K562 (cell line): Measurements from ENCODE around the gene CCDC27. TPM values are rescaled to one million over a fixed set of nuclear protein-coding genes. Genes with fewer than 3 reads are reported as not detected.

Experiments used
- ATAC-seq: fragments of 200-7000 bp; cut with Tn5 transposase; 3 replicates; pipeline ENCODE4 v1.9.1; 2020; ENCODE audit warnings: moderate library complexity
- BruUV-seq: library from RNA; stranded (reverse); fragments of 400-500 nt; replicated peaks from 2 replicates; lab custom pipeline; 2021; lab: Mats Ljungman, UMichigan
- CTCF ChIA-PET: fragments of 300-600 bp; formaldehyde crosslinking; extraction: SDS; loops from one replicate; lab custom pipeline; 2021; ENCODE audit warnings: low intra/inter-chr PET ratio; lab: Yijun Ruan, JAX
- POLR2A ChIA-PET: fragments of 300-600, 350-650 bp; sonication (Branson Sonifier 250); formaldehyde crosslinking; extraction: SDS; loops from one replicate; lab custom pipeline; 2021; ENCODE audit warnings: antibody characterized with exemption, inconsistent platforms; lab: Yijun Ruan, JAX
- DNase-seq, 4 experiments: peaks; one replicate each; pipeline versions ENCODE4 v3.0.0 to v3.0.0-alpha.2; 2011 to 2018; ENCODE audit warnings: low spot score in 3 of 4, mixed read lengths in 3 of 4; ENCODE audit errors: extremely low read depth in 1 of 4
- FAIRE-seq: peaks from 2 replicates; lab custom pipeline; 2011; peaks lifted over from hg19 to GRCh38; lab: Jason Lieb, UNC
- H2AFZ ChIP-seq: 2 replicates; pipeline ENCODE4 v1.6.0; 2011; ENCODE audit warnings: low read depth, low read length, control low read depth, inconsistent platforms
- H3K27ac ChIP-seq: fragments of 200-600 bp; 3 replicates; pipeline ENCODE4 v1.8.0; 2011; ENCODE audit warnings: low read depth, mild to moderate bottlenecking, control low read depth, inconsistent platforms, low read length, moderate library complexity, mixed read lengths; ENCODE audit errors: extremely low read depth
- H3K27me3 ChIP-seq, 2 experiments: fragments of 300-600 bp in 1 of 2; 2 replicates in 1 of 2; 3 replicates in 1 of 2; pipeline versions ENCODE4 v1.6.0 to v1.8.0; 2011; ENCODE audit warnings: inconsistent platforms in 2 of 2, low read length in 2 of 2, mild to moderate bottlenecking in 1 of 2, mixed read lengths in 1 of 2, moderate library complexity in 1 of 2; ENCODE audit not compliant: control insufficient read depth in 2 of 2, insufficient read depth in 2 of 2
- H3K36me3 ChIP-seq: fragments of 300-600 bp; 3 replicates; pipeline ENCODE4 v1.8.0; 2011; ENCODE audit warnings: mild to moderate bottlenecking, low read length, inconsistent platforms; ENCODE audit not compliant: control insufficient read depth, insufficient read depth
- H3K4me1 ChIP-seq, 2 experiments: fragments of 200-600 bp in 1 of 2; replicated peaks in 1 of 2; 2 replicates in 1 of 2; 3 replicates in 1 of 2; pipeline versions ENCODE4 v1.5.1 to v1.8.0; 2011; ENCODE audit warnings: inconsistent platforms in 2 of 2, low read length in 2 of 2, mild to moderate bottlenecking in 1 of 2, mixed read lengths in 1 of 2, moderate library complexity in 1 of 2; ENCODE audit not compliant: control insufficient read depth in 2 of 2, insufficient read depth in 2 of 2
- H3K4me2 ChIP-seq: 2 replicates; pipeline ENCODE4 v1.6.1; 2011; ENCODE audit warnings: low read length, control low read depth, inconsistent platforms, mixed read lengths; ENCODE audit not compliant: insufficient read depth
- H3K4me3 ChIP-seq: fragments of 200-600 bp; sonication (generic), shearing (Covaris generic); 2 replicates; pipeline ENCODE4 v1.5.1; 2016; ENCODE audit warnings: control low read depth, inconsistent platforms
- H3K79me2 ChIP-seq: fragments of 200-600 bp; 3 replicates; pipeline ENCODE4 v1.8.0; 2011; ENCODE audit warnings: low read length, inconsistent platforms; ENCODE audit not compliant: control insufficient read depth, insufficient read depth
- H3K9ac ChIP-seq, 2 experiments: 2 replicates each; pipeline versions ENCODE4 v1.6.0 to v1.6.1; 2011; ENCODE audit warnings: low read depth in 2 of 2, low read length in 2 of 2, control low read depth in 1 of 2, inconsistent platforms in 1 of 2, mild to moderate bottlenecking in 1 of 2, mixed read lengths in 1 of 2; ENCODE audit not compliant: insufficient read depth in 1 of 2
- H3K9me1 ChIP-seq: one replicate; pipeline ENCODE4 v1.6.0; 2011; ENCODE audit warnings: inconsistent platforms, mild to moderate bottlenecking, low read length, moderate library complexity; ENCODE audit not compliant: control insufficient read depth, insufficient read depth
- H3K9me3 ChIP-seq: replicated peaks from 2 replicates; pipeline ENCODE4 v1.5.1; 2011; ENCODE audit warnings: low read depth, low read length, inconsistent platforms; ENCODE audit not compliant: control insufficient read depth, insufficient read depth
- H4K20me1 ChIP-seq: replicated peaks from 2 replicates; pipeline ENCODE4 v1.6.1; 2011; ENCODE audit warnings: low read length, inconsistent platforms, mixed read lengths; ENCODE audit not compliant: control insufficient read depth, insufficient read depth
- ATF6 ChIP-seq: sonication (generic); formaldehyde crosslinking; IDR thresholded peaks from 2 replicates; pipeline ENCODE4 v1.4.0; 2020; ENCODE audit warnings: mild to moderate bottlenecking, missing genetic modification reagents
- FOXJ2 ChIP-seq: fragments of 200-800 bp; sonication (Bioruptor generic); IDR thresholded peaks from 2 replicates; pipeline ENCODE4 v1.6.1; 2016; ENCODE audit warnings: missing genetic modification characterization, missing compliant biosample characterization
- HNRNPLL ChIP-seq: fragments of 200-400 bp; formaldehyde crosslinking; IDR thresholded peaks from 2 replicates; pipeline ENCODE4 v1.6.1; 2017; ENCODE audit warnings: low read length, low read depth, mild to moderate bottlenecking; ENCODE audit not compliant: poor library complexity, severe bottlenecking
- KLF6 ChIP-seq: fragments of 250-450 bp; sonication (Bioruptor Pico); IDR thresholded peaks from 2 replicates; pipeline ENCODE4 v1.4.0; 2020; ENCODE audit warnings: mild to moderate bottlenecking, moderate library complexity, borderline replicate concordance
- L3MBTL2 ChIP-seq: fragments of 450-650 bp; IDR thresholded peaks from 2 replicates; pipeline ENCODE4 v1.6.1; 2016; ENCODE audit warnings: mild to moderate bottlenecking, moderate library complexity
- NFATC3 ChIP-seq: fragments of 450-650 bp; IDR thresholded peaks from 2 replicates; pipeline ENCODE4 v1.6.1; 2017; ENCODE audit warnings: mild to moderate bottlenecking
- SIX5 ChIP-seq, 2 experiments: IDR thresholded peaks; 2 replicates each; pipeline ENCODE4 v1.6.1; 2011; ENCODE audit warnings: low read length in 2 of 2, borderline replicate concordance in 1 of 2, low read depth in 1 of 2, mild to moderate bottlenecking in 1 of 2, moderate library complexity in 1 of 2; ENCODE audit not compliant: insufficient read depth in 1 of 2
- TSC22D4 ChIP-seq: fragments of 450-650 bp; IDR thresholded peaks from 2 replicates; pipeline ENCODE4 v1.6.1; 2016; ENCODE audit warnings: missing genetic modification characterization, missing biosample characterization, control low read depth
- ZNF76 ChIP-seq: fragments of 250-450 bp; sonication (Bioruptor Pico); IDR thresholded peaks from 2 replicates; pipeline ENCODE4 v1.4.0; 2020; ENCODE audit warnings: mild to moderate bottlenecking, moderate library complexity, borderline replicate concordance
- ZNF830 ChIP-seq: fragments of 250-450 bp; sonication (Bioruptor Pico); IDR thresholded peaks from 2 replicates; pipeline ENCODE4 v1.5.0; 2021; ENCODE audit warnings: mild to moderate bottlenecking
- WGBS: fragments of 100-300 bp; shearing (Covaris generic); methylation state at CpG from one replicate; pipeline ENCODE4 v1.1.6; 2016; ENCODE audit warnings: low coverage, mixed read lengths; ENCODE audit not compliant: insufficient coverage; ENCODE audit errors: missing lambda C conversion rate; 5-methylcytosine and 5-hydroxymethylcytosine counted together
- in situ Hi-C: fragments of 300-500 bp; cut with MboI; formaldehyde crosslinking; loops from 4 replicates; pipeline ENCODE4 v1.15.0; 2018; ENCODE audit warnings: inconsistent platforms, mixed read lengths
- intact Hi-C: fragments of 100-400 bp; cut with micrococcal nuclease; formaldehyde crosslinking; loops from 2 replicates; pipeline ENCODE4 v1.14.2; 2022
- polyA plus RNA-seq, 8 experiments: library from polyadenylated mRNA; depleted of rRNA in 4 of 8; stranded (reverse) in 5 of 8; unstranded in 3 of 8; fragments of >200 nt; fragmentation: Nextera tagmentation in 2 of 8; fragmentation: Illumina TruSeq in 1 of 8; extraction: Ambion mirVana in 2 of 8; extraction: Trizol in 1 of 8; gene quantifications; 2 replicates each; pipeline versions ENCODE4 v1.2.1 to v1.2.3, GENCODE V29; 2011 to 2014; ENCODE audit warnings: inconsistent platforms in 1 of 8, missing spikeins in 1 of 8
- total RNA-seq, 7 experiments: library from RNA; depleted of rRNA in 6 of 7; stranded (reverse); fragments of >200 nt in 6 of 7; fragmentation: Illumina TruSeq in 2 of 7; extraction: Trizol in 2 of 7; gene quantifications; 2 replicates each; pipeline versions ENCODE4 v1.2.1 to v1.2.3, GENCODE V29; 2011 to 2021; ENCODE audit warnings: low replicate concordance in 1 of 7
- TF ChIP-seq, protein P1 (sequence below): fragments of 450-650 bp; IDR thresholded peaks from 2 replicates; pipeline ENCODE4 v1.6.1; 2016
- TF ChIP-seq, protein P2 (sequence below), 3 experiments: IDR thresholded peaks in 2 of 3; conservative IDR thresholded peaks in 1 of 3; 2 replicates each; pipeline ENCODE4 v1.5.1; 2011 to 2012; ENCODE audit warnings: low read length in 3 of 3, mild to moderate bottlenecking in 3 of 3, control low read depth in 2 of 3, improper control_type of control experiment in 1 of 3, inconsistent platforms in 1 of 3, low read depth in 1 of 3, mixed read lengths in 1 of 3, moderate library complexity in 1 of 3; ENCODE audit not compliant: insufficient read depth in 2 of 3
- TF ChIP-seq, protein P3 (sequence below): fragments of 250-450 bp; sonication (Bioruptor Pico); IDR thresholded peaks from 2 replicates; pipeline ENCODE4 v1.5.0; 2020; ENCODE audit warnings: mild to moderate bottlenecking
- TF ChIP-seq, protein P4 (sequence below), 2 experiments: fragments of 450-650 bp in 1 of 2; sonication (generic) in 1 of 2; formaldehyde crosslinking in 1 of 2; IDR thresholded peaks in 1 of 2; conservative IDR thresholded peaks in 1 of 2; 2 replicates each; pipeline versions ENCODE4 v1.6.1 to v1.8.1; 2016 to 2023; ENCODE audit warnings: mild to moderate bottlenecking in 2 of 2, moderate library complexity in 2 of 2, inconsistent platforms in 1 of 2, missing genetic modification reagents in 1 of 2

CCDC27 gene
- total and polyA plus RNA-seq, 9 of the 15 experiments (the other 6 are each of a cell fraction or from before 2014, with no cell fraction given): 0.01 to 0.04 TPM; not detected in 7

- H3K36me3 ChIP-seq: no peaks in the 10 kb centered on the region
- H3K9ac ChIP-seq: peak overlapping the region in 1 of 2 experiments; percentile 74; a peak in 1 of 4 replicates
- H3K4me3 ChIP-seq: no peak overlapping the region
- no peaks in the 10 kb centered on the region for H3K9me1 ChIP-seq
- no peaks in the 10 kb centered on the region for H3K9me3 ChIP-seq
- WGBS: 14% methylated on average over 21 of the region's 21 CpGs
- ChIA-PET POLR2A (interaction anchor here (0.6 to 1.7 kb wide), 5 partner anchors 13 to 26 kb away, joined by 3 to 9 read pairs (median 3); no protein-coding TSS in a partner anchor), CTCF (no interaction called here)
- peak; percentile 44 for FAIRE-seq
- H3K4me2 ChIP-seq: peak overlapping the region; percentile 34; the same call in 1 of the 2 replicates
- DNase-seq: peak in 3 of 4 experiments; percentile 52 to 53 (median 53)
- H2AFZ ChIP-seq: peak overlapping the region; percentile 20
- peaks cover 11 to 43% of the 10 kb centered on the region in 2 experiments; a peak in 4 of 5 replicates for H3K4me1 ChIP-seq
- no peaks in the 10 kb centered on the region for H3K79me2 ChIP-seq
- intact Hi-C loops: no loop called here
- in situ Hi-C loops: no loop called here
- BruUV-seq: no TSS peak
- no peaks in the 10 kb centered on the region for H4K20me1 ChIP-seq
- peak; percentile 76 for ATAC-seq
- H3K27me3 ChIP-seq: peaks cover 10 to 27% of the 10 kb centered on the region in 2 experiments; a peak in 3 of 5 replicates
- H3K27ac ChIP-seq: no peak overlapping the region
- TF ChIP-seq L3MBTL2 (peak; percentile 86), TSC22D4 (tag) (no peak), FOXJ2 (no peak), ATF6 (CRISPR knock-in tag) (no peak), NFATC3 (no peak), ZNF830 (CRISPR knock-in tag) (no peak), KLF6 (CRISPR knock-in tag) (no peak), ZNF76 (CRISPR knock-in tag) (no peak), HNRNPLL (no peak), SIX5 (IDR thresholded peaks at IDR 0.05; ENCODE audit: borderline replicate concordance in 1 of 2, insufficient read depth in 1 of 2, low read depth in 1 of 2, low read length in 2 of 2) (no peak)
- TF ChIP-seq, protein P1, sequence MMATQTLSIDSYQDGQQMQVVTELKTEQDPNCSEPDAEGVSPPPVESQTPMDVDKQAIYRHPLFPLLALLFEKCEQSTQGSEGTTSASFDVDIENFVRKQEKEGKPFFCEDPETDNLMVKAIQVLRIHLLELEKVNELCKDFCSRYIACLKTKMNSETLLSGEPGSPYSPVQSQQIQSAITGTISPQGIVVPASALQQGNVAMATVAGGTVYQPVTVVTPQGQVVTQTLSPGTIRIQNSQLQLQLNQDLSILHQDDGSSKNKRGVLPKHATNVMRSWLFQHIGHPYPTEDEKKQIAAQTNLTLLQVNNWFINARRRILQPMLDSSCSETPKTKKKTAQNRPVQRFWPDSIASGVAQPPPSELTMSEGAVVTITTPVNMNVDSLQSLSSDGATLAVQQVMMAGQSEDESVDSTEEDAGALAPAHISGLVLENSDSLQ: no peak
- TF ChIP-seq, protein P2, sequence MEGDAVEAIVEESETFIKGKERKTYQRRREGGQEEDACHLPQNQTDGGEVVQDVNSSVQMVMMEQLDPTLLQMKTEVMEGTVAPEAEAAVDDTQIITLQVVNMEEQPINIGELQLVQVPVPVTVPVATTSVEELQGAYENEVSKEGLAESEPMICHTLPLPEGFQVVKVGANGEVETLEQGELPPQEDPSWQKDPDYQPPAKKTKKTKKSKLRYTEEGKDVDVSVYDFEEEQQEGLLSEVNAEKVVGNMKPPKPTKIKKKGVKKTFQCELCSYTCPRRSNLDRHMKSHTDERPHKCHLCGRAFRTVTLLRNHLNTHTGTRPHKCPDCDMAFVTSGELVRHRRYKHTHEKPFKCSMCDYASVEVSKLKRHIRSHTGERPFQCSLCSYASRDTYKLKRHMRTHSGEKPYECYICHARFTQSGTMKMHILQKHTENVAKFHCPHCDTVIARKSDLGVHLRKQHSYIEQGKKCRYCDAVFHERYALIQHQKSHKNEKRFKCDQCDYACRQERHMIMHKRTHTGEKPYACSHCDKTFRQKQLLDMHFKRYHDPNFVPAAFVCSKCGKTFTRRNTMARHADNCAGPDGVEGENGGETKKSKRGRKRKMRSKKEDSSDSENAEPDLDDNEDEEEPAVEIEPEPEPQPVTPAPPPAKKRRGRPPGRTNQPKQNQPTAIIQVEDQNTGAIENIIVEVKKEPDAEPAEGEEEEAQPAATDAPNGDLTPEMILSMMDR (IDR thresholded peaks at IDR 0.05 in 2 of 3, conservative IDR thresholded peaks at IDR 0.05 in 1 of 3; ENCODE audit: insufficient read depth in 2 of 3, low read depth in 1 of 3, low read length in 3 of 3): peak in 2 of 3 experiments; percentile 14 to 43; a peak in 2 of 6 replicates
- TF ChIP-seq, protein P3, sequence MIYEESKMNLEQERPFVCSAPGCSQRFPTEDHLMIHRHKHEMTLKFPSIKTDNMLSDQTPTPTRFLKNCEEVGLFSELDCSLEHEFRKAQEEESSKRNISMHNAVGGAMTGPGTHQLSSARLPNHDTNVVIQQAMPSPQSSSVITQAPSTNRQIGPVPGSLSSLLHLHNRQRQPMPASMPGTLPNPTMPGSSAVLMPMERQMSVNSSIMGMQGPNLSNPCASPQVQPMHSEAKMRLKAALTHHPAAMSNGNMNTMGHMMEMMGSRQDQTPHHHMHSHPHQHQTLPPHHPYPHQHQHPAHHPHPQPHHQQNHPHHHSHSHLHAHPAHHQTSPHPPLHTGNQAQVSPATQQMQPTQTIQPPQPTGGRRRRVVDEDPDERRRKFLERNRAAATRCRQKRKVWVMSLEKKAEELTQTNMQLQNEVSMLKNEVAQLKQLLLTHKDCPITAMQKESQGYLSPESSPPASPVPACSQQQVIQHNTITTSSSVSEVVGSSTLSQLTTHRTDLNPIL: no peak
- TF ChIP-seq, protein P4, sequence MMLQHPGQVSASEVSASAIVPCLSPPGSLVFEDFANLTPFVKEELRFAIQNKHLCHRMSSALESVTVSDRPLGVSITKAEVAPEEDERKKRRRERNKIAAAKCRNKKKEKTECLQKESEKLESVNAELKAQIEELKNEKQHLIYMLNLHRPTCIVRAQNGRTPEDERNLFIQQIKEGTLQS (IDR thresholded peaks at IDR 0.05): peak; percentile 74
- TF ChIP-seq, protein P4 (CRISPR knock-in tag; conservative IDR thresholded peaks at IDR 0.05): no peak
Measured at GRCh38 chr1:3756394-3756793, 4.1 kb downstream of the CCDC27 start.
